HG03095 (cell line): Measurements from ENCODE around the gene UBE2L3.
"Not testable (repeated sequence)": the region's sequence is repeated elsewhere in the genome, so short reads cannot be mapped to it uniquely, and the experiment has no call there.

Experiments used
- ATAC-seq: cut with Tn5 transposase; IDR thresholded peaks from one replicate; pipeline ENCODE4 v1.9.1; 2021; ENCODE audit warnings: moderate library complexity; ENCODE audit not compliant: unreplicated experiment

The UBE2L3 gene

DNA sequence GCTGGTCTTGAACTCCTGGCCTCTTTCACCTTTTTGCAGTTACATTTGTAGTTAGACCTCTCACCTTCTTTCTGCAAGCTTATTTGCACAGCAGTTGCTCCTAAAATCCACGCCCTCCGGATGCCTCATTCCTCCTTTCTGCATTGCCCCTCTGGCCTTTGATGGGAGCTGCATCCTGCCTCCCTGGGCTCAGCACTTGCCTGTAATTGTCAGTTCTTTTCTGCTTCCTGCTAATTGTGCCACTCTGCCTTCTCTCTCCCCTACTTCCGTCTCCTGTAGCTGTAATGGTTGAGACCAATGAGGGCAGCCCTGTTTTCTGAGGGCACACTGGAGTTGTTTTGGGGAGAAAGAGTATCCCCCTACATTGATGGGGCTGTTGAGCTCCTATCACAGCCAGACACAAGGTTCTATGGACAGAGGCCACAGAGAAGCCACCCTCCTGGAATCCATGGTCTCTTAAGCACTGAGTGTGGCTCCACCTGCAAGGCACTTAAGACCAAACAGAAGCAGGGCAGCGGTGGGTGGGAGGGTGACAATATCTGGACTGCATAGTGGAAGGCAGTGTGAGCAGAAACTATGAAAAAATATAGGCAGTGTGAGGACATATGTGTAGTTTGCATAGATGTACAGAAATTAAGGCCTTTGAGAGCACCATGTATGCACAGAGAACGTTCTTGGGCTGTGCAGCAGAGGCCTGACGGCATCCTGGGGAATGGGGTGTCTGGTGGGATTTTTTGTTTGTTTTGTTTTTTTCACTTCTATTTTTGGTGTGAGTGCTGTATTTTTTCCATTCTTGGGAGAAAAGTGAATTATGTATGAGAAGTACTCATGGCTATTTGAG, 31.8 kb downstream of the UBE2L3 start:
- ATAC-seq = no peak

DNA sequence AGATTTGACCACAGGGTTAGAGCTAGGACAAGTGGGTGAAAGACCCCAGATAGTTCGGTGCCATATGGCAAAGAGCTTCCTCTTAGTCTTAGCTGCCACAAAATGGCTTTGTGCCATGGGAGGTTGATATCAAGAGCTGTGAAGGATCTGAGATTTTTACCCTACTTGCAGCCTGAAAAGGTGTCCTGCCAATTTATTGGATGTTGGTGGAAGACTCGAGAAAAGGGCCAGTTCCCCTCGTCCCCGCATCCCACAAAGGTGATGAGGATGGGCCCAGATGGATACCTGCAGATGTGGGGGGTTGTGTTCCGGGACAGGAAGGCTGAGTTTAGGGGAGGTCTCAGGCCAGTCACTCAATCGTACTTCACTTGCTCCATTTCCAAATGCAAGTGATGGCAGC, 35.1 kb downstream of the UBE2L3 start:
- no peak for ATAC-seq

DNA sequence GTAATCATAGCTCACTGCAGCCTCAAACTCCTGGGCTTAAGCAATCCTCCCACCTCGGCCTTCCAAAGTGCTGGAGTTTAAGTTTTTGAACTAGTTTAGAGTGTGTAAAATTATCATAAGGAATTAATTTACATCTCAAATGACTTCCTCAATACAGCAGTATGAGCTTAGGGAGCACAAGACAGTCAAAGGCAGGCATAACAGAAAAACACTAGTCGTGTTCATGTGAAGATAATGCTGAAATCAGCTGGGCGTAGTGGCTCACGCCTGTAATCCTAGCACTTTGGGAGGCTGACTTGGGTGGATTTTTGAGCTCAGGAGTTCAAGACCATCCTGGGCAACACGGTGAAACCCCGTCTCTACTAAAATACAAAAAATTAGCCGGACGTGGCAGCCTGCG, 36.5 kb downstream of the UBE2L3 start:
- no peak for ATAC-seq

DNA sequence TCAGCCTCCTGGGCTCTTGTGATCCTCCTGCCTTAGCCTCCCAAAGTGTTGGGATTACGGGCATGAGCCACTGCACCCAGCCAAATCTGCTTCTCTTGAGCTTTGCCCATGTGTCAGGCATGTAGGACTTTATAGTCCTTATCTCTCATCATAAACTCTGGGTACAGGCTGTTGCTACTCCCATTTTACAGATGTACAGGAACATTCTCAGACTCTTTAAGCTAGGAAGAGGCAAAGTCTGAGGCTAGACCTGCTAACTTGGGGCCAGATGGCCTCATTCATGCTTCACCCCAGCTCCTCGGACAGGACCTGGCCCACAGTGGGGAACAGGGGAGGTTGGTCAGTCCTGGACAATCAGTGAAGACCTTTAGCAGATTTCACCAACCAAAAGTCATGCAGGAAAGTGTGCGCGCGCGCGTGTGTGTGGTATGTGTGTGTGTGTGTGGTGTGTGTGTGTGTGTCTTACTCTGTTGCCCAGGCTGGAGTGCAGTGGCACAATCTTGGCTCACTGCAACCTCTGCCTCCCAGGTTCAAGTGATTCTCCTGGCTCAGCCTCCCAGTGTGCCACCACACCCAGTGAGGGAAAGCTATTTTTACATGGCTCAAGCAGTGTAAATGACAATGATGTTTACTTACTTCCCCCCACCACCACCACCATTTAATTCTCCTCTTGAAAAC, 38.5 kb downstream of the UBE2L3 start:
- ATAC-seq = no peak

DNA sequence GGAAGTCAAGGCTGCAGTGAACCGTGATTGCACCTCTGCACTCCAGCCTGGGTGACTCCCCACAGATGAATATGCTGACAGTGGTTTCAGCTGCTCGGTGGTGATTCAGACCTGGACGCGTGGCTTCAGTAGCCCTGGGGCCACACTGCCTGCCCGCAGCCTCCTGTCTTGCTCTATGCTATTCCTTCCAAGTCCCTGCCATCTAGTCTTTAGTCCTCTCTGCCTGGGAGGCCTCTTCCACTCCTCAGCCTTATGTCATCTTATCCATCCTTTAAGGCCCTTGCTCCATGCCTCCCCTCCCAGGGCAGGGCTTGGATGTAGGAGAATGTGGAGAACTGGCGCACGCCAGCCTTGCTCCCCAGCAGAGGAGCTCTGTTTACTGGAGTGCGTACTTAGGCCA, 39.3 kb downstream of the UBE2L3 start:
- no peak for ATAC-seq

DNA sequence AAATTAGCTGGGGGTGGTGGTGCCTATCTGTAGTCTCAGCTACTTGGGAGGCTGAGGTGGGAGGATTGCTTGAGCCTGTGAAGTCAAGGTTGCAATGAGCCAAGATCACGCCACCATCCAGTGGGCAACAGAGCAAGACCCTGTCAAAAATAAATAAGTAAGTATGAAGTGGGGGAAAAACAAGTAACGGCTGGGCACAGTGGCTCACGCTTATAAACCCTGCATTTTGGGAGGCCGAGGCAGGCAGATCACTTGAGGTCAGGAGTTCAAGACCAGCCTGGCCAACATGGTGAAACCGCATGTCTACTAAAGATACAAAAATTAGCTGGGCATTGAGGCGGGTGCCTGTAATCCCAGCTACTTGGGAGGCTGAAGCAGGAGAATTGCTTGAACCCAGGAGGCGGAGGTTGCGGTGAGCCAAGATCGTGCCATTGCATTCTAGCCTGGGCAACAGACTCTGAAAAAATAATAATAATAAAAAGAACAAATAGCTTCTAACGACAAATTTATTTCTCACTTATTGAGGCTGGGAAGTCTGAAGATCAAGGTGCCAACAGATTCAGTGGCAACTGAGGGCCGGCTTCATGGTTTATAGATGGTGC, 42.1 kb downstream of the UBE2L3 start:
- not testable (repeated sequence) for ATAC-seq

DNA sequence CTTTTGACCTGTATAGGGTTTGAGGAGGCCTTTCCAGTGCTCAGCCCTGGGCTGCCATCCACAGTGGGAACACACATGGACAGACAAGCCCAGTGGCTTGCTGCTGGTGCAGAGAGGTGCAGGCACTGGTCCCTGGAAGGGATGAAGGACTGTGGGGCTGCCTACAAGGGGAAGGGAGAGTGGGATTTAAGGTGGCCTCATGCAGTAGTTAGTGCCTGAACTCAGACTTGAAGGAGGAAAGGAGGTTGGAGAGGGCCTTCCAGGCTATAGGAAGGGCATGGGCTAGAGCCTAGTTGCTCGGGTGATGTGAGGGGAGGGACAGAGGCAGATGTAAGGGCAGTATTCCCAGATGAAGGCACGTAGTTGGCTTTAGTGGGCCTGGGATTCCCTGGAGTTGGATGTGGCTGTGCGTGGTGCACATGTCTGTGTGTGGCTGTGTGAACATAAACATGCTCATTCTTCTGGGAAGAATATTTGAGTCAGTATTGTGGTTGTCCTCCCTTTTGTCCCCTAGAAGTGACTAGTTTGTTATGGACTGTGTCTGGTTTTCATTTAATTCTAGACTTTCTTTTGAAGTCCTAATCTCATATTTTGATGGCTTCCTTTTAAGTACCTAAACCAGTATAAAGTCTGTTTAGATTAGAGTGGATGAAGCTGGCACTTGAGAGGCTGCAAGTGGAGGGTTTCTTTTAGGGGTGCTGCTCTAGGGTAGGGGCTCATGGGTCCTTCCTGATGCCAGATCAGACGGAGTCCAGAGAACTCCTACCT, 43.9 kb downstream of the UBE2L3 start:
- no peak for ATAC-seq

DNA sequence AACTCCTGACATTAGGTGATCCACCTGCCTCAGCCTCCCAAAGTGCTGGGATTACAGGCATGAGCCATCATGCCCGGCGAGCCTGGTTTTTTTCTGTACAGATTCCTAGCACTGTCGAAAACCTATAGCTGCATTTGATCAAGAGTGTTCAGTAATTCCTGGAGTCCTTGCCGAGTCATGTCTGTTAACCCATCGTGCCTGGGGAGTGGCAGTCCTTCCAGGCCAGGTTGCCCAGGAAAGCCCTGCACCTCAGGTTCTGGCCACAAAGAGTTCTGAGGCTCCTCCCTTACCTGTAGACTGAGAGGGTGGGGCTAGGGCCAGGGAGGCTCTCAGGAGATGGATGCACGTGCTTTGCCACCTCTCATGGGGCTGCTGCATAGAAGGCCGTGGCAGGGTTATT, 45.3 kb downstream of the UBE2L3 start:
- ATAC-seq = no peak

DNA sequence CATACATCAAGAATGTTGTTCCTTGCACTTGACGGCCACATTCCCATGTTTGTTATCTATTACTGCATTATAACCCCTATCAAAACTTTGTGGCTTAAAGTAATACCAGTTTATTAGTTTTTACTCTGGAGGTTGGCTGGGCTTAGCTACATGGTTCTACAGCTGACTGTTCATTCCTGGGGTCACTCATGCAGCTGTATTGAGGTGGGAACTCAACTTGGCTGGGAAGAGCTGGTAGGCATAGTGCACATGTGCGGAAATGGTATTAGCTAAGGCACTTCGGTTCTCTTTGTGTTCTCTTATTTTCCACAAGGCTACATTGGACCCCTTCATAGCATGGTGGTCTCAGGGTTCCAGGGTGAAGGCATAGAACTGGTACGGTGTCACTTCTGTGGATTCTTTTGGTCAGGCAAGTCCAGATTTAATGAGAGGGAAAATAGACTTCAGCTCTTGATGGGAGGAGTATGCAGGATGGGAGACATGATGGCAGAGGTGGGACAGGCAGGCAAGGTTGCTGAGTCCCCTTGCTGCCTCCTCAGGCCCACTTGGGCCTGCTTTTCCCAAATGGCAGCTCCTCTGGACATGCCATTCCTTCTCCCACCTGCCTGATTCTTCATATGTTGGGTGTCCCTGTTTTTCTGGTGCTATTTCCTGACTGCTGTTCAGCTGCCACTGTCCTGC, 46.2 kb downstream of the UBE2L3 start:
- ATAC-seq = no peak

DNA sequence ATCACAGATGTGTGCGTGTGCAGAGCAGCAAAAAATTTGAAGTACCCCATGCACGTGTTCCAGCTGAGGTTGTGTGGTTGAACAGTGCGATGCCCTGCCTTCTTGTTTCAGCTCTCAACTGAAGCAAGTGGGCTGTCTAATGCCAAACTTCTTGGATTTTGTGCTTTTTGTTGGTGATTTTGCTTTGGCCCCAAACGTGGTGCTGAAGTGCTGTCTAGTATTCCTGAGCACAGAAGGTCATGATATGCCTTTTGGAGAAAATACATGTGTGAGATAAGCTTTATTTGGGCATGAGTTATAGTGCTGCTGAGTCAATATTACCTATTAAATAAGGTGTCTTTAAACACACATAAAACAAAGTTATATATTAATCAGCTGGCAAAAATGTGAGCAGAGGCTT, 48.2 kb downstream of the UBE2L3 start:
- no peak for ATAC-seq

DNA sequence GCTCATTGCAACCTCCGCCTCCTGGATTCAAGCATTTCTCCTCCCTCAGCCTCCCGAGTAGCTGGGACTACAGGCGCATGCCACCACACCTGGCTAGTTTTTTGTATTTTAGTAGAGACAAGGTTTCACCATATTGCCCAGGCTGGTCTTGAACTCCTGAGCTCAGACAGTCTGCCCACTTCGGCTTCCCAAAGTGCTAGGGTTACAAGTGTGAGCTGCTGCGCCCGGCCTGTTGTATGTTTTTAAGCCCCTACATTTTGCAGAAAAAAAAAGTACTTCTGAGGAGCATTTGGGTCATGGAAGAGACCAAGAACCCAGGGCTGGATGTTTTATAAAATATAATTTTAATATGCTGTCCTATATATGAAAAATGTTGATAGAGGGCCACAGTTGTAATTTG, 49.8 kb downstream of the UBE2L3 start:
- ATAC-seq = not testable (repeated sequence)

DNA sequence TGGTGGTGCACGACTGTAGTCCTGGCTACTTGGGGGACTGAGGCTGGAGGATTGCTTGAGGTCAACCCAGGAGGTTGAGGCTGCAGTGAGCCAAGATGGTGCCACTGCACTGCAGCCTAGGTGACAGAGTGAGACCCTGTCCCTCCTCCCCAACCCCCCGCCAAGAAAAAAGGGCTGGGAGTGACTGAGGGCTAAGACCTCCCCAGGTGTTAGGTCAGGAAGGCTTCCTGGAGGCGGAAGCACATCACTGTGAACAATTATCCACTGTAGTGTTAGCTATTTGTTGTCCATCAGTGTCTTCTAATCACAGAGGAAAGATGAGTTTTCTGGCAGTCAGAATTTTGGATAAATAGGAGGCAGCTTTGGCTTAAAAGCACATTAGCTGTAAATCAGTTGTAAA, 53.5 kb downstream of the UBE2L3 start:
- ATAC-seq = no peak

DNA sequence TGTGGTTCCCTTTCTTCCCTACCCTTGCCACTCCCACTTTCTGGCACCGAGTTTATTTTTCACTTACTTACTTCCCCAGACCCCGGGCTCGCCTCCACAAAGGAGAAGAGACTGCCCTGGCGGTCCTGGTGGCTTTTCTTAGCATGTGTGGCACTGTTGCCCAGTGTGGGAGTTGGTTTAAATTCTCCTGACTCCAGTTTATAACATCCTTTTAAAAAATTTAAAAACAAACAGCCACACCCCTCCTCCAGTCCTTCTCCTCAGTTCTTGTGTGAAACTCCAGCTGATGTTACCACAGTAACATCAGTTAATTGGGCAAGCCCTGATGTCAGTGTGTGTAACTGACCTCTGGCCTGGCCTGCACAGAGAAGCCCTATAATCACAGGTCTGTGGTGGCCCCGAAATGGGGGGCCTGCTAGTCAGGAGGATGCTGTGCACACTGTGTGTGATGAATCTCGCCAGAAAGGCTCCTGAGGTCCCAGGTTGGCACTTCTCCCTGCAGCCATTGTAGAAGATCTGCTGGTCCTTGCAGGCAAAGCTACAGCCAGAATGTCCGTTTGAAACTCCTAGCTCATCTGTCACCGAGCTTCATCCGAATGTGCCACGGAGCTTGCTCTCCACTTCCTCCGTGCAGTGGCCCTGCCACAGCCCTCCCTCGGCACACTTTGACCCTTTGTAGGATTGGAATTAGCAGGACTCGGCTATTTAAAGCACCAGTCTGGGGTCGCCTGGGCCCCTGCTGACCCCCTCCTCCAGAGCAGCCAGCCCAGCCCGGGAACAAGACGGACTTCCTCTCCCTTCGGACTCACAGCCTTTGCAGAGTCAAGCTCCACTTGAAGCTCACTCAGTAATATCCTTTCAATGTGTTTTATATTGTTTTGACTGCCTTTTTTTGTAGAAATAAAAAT, 54.8 kb downstream of the UBE2L3 start:
- no peak for ATAC-seq

DNA sequence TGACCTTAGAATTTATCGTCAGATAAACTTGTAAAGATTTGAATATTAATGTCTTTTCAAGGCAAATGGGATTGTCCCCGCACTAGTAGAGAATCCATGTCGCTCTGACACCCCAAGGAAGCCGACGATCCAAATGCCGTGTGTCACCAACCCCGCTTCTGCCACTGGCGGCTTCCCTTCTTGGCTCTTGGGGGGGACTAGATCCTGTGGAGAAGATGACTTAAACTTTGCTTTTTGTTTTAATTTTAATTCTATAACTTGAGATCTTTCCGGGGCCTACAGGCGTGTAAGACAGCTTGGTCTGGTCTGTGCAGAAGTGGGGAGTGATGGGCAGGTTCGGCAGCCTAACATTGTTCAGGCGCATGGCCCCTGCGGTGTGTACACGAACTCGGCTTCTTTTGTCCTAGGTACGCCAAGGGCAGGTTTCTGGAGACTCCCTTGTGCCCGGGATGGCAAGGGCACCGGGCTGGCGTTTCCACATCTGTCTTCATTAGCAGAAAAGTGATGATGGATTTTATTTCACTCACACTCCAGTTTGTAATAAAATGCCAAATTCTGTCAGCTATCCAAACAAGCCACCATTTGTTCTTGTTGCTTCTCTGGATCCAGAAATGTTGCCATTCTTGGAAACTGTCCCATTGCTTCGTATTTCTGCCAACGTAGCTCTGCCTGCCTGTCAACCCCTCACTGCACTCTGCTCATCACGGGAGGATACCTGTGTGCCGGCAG, 55.6 kb downstream of the UBE2L3 start:
- ATAC-seq = no peak

DNA sequence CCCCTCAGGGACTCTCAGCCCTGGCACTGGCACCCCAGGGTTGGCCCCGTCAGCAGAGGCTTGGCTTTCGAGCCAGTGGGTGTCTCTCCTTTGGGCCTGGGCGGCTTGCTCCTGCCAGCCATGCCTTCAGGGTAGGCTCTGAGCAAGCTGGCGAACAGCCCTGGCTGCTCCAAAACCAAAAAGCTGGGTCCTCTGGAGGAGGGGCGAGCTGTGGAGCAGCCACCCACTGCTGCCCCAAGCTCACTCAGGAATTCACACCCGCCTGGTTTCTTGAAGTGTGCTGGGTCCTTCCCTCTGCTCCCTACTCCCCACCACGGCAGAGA, 56.1 kb downstream of the UBE2L3 start:
- ATAC-seq = no peak

DNA sequence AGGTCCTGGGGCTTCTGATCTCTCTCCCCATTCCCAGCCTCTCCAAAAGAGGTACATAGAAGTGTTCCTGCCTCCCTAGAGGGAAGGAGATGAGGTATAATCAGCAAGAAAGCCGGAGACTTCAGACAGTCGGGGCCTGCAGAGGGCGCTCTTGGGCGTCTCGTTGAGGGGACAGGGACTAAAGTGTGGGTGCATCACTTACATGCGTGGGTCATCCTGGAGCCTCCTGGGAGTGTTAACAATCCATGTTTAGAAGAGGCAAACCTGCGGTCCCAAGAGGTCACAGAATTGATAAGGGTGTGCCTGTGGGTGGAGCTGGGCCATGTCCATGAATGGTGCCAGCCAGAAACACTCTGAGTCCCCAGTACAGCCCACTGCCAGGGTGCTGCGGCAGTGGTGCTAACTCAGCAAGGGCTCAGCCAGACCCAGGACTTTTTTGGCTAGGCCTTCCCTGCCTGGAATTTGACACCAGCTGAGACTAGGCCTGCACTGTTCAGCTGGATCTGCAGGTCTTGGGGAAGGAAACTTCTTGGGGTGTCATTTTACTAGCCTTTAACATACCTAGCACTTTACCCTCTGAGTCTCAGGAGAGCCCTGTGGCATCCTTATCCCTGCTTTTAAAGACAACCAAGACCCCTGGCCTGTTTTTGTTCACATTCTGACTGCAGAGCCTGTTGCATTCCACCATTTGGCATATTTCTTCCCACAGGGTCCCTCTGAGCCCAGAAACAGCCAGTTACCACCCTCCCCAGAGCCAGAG, 56.8 kb downstream of the UBE2L3 start:
- no peak for ATAC-seq

DNA sequence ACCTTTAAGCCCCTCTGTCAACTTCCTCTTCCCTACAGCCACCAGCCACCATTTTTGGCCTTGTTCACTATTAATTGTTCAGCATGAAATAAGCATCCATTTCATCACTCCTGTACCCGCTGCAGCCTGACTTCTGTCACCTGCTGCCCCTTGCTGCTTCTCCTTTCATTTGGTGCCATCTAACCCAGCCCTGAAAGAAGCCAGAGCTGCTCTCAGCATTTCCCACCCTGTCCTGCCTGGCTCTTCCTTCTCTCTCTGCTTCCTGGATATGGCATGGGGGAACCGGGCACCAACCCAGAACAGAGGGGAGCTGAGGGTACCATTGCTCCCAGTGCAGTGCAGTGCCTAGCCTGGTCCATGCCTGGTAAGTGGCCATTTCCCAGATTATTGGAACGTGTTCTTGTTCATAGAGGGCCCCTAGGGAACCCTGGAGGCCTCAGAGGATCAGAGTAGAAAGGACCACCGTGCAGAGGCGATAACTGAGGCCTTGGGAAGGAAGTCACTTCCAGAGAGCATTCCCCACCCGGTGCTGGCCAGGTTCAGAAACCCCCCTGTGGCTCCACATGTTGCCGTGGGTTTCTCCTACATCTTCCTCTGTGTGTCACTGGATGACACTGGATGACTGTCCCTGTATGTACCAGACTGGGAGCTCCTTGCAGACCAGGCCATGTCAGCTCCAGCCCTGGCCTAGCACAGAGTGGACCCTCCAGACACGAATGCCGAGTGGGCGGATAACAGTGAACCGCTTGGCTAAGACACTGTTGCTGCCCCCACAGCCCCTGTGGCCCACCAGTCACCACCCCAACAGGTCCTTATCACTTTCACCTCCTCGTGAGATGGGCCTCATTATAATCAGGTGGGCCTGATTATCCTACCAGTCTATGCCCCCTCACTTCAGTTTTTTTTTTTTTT, 57.6 kb downstream of the UBE2L3 start:
- no peak for ATAC-seq
